ENCODE measurements around the gene SUMO1. TPM values are rescaled to one million over a fixed set of nuclear protein-coding genes. Genes with fewer than 3 reads are reported as not detected.

SUMO1 gene
- total and polyA plus RNA-seq, 7 experiments from 2014 or later, result 48.1 to 186 (median 66.3) TPM

GRCh38 chr2:202172439-202173211, 65.8 kb downstream of the SUMO1 start:
- Histone ChIP-seq H3K9me3 (ENCODE audit: control insufficient read depth in 2 of 3, low read length in 3 of 3) (no peaks in the 10 kb centered on the region), H3K4me3 (ENCODE audit: low read length) (no peak overlapping the region), H3K27ac (ENCODE audit: low read depth, low read length) (no peak overlapping the region), H3K27me3 (ENCODE audit: control insufficient read depth in 2 of 2, insufficient read depth in 2 of 2, low read length in 2 of 2) (no peaks in the 10 kb centered on the region), H3K4me1 (ENCODE audit: control insufficient read depth in 2 of 2, insufficient read depth in 2 of 2, low read length in 2 of 2) (no peaks in the 10 kb centered on the region), H3K36me3 (ENCODE audit: control insufficient read depth in 2 of 3, insufficient read depth in 3 of 3, low read length in 3 of 3) (no peaks in the 10 kb centered on the region)
- DNase-seq, result peak in 1 of 9 donors; percentile 53
- POLR2A ChIA-PET, result no interaction called here
- peaks cover 0 to 32% (median 11%) of the 10 kb centered on the region in 7 donors for H3K4me1 Mint-ChIP-seq
- intact Hi-C loops (cut with micrococcal nuclease), result loop anchor here in 1 of 2 donors (10.0 kb wide), 1 partner anchor 138 kb away; the partner anchor contains the start of gene FZD7
- CTCF ChIA-PET, result interaction anchor here (0.6 kb wide), 1 partner anchor 342 kb away, joined by 3 read pairs; no protein-coding TSS in a partner anchor
- peaks cover 0 to 3% (median 0%) of the 10 kb centered on the region in 11 donors for H3K9me3 Mint-ChIP-seq
- peak; percentile 32 for ATAC-seq
- H3K36me3 Mint-ChIP-seq, result no peaks in the 10 kb centered on the region
- peak overlapping the region in 1 of 9 donors; percentile 58 for H3K27ac Mint-ChIP-seq
- peak overlapping the region in 1 of 10 donors; percentile 63 for H3K4me3 Mint-ChIP-seq
- peaks cover 4 to 25% (median 19%) of the 10 kb centered on the region in 5 donors for H3K27me3 Mint-ChIP-seq

- Mint-ChIP-seq H3K27me3 (peaks cover 4 to 25% (median 19%) of the 10 kb centered on the region in 5 donors), H3K27ac (no peak overlapping the region), H3K4me1 (peaks cover 0 to 32% (median 11%) of the 10 kb centered on the region in 7 donors), H3K4me3 (peak overlapping the region in 7 of 10 donors; percentile 8 to 65 (median 46)), H3K36me3 (no peaks in the 10 kb centered on the region), H3K9me3 (no peaks in the 10 kb centered on the region)
- H3K27me3 ChIP-seq (ENCODE audit: control insufficient read depth in 2 of 2, insufficient read depth in 2 of 2, low read length in 2 of 2), result no peaks in the 10 kb centered on the region
- H3K4me1 ChIP-seq (ENCODE audit: control insufficient read depth in 2 of 2, insufficient read depth in 2 of 2, low read length in 2 of 2), result no peaks in the 10 kb centered on the region
- ChIA-PET POLR2A (no interaction called here), CTCF (interaction anchor here (0.6 kb wide), 1 partner anchor 232 kb away, joined by 4 read pairs; no protein-coding TSS in a partner anchor)
- DNase-seq, result peak in 2 of 9 donors; percentile 5 to 22
- no peak overlapping the region for H3K27ac ChIP-seq (ENCODE audit: low read depth, low read length)
- no peaks in the 10 kb centered on the region for H3K9me3 ChIP-seq (ENCODE audit: control insufficient read depth in 2 of 3, low read length in 3 of 3)
- intact Hi-C loops (cut with micrococcal nuclease), result loop anchor here in 1 of 2 donors (10.0 kb wide), 1 partner anchor 137 kb away; the partner anchor contains the start of gene FZD7
- H3K4me3 ChIP-seq (ENCODE audit: low read length), result no peak overlapping the region
- peak; percentile 32 for ATAC-seq
- no peaks in the 10 kb centered on the region for H3K36me3 ChIP-seq (ENCODE audit: control insufficient read depth in 2 of 3, insufficient read depth in 3 of 3, low read length in 3 of 3)
Measured at GRCh38 chr2:202171241-202171825, 67.1 kb downstream of the SUMO1 start.

- ATAC-seq (no peak), DNase-seq (no peak)
- Histone ChIP-seq H3K27me3 (ENCODE audit: control insufficient read depth in 2 of 2, insufficient read depth in 2 of 2, low read length in 2 of 2) (no peaks in the 10 kb centered on the region), H3K4me1 (ENCODE audit: control insufficient read depth in 2 of 2, insufficient read depth in 2 of 2, low read length in 2 of 2) (no peaks in the 10 kb centered on the region), H3K9me3 (ENCODE audit: control insufficient read depth in 2 of 3, low read length in 3 of 3) (no peaks in the 10 kb centered on the region), H3K4me3 (ENCODE audit: low read length) (no peak overlapping the region), H3K27ac (ENCODE audit: low read depth, low read length) (no peak overlapping the region), H3K36me3 (ENCODE audit: control insufficient read depth in 2 of 3, insufficient read depth in 3 of 3, low read length in 3 of 3) (no peaks in the 10 kb centered on the region)
- Mint-ChIP-seq H3K4me1 (peaks cover 0 to 32% (median 11%) of the 10 kb centered on the region in 7 donors), H3K4me3 (no peak overlapping the region), H3K27ac (no peak overlapping the region), H3K9me3 (no peaks in the 10 kb centered on the region), H3K27me3 (peaks cover 4 to 25% (median 19%) of the 10 kb centered on the region in 5 donors), H3K36me3 (no peaks in the 10 kb centered on the region)
- CTCF ChIA-PET, result no interaction called here
- intact Hi-C loops (cut with micrococcal nuclease), result loop anchor here in 1 of 2 donors (10.0 kb wide), 1 partner anchor 135 kb away; the partner anchor contains the start of gene FZD7
- POLR2A ChIA-PET, result no interaction called here
Measured at GRCh38 chr2:202169832-202170424, 68.5 kb downstream of the SUMO1 start.

GRCh38 chr2:202169131-202169530, 69.3 kb downstream of the SUMO1 start:
- no peaks in the 10 kb centered on the region for H3K9me3 Mint-ChIP-seq
- no peaks in the 10 kb centered on the region for H3K36me3 ChIP-seq (ENCODE audit: control insufficient read depth in 2 of 3, insufficient read depth in 3 of 3, low read length in 3 of 3)
- no peaks in the 10 kb centered on the region for H3K9me3 ChIP-seq (ENCODE audit: control insufficient read depth in 2 of 3, low read length in 3 of 3)
- H3K36me3 Mint-ChIP-seq, result no peaks in the 10 kb centered on the region
- no peak overlapping the region for H3K27ac ChIP-seq (ENCODE audit: low read depth, low read length)
- H3K4me3 ChIP-seq (ENCODE audit: low read length), result no peak overlapping the region
- peaks cover 0 to 31% (median 11%) of the 10 kb centered on the region in 7 donors for H3K4me1 Mint-ChIP-seq
- no peaks in the 10 kb centered on the region for H3K4me1 ChIP-seq (ENCODE audit: control insufficient read depth in 2 of 2, insufficient read depth in 2 of 2, low read length in 2 of 2)
- intact Hi-C loops (cut with micrococcal nuclease), result no loop called here
- POLR2A ChIA-PET, result no interaction called here
- H3K27me3 ChIP-seq (ENCODE audit: control insufficient read depth in 2 of 2, insufficient read depth in 2 of 2, low read length in 2 of 2), result no peaks in the 10 kb centered on the region
- ATAC-seq (no peak), DNase-seq (no peak)
- H3K27me3 Mint-ChIP-seq, result peaks cover 4 to 25% (median 19%) of the 10 kb centered on the region in 5 donors
- no peak overlapping the region for H3K27ac Mint-ChIP-seq
- CTCF ChIA-PET, result no interaction called here
- no peak overlapping the region for H3K4me3 Mint-ChIP-seq

- no peaks in the 10 kb centered on the region for H3K27me3 ChIP-seq (ENCODE audit: control insufficient read depth in 2 of 2, insufficient read depth in 2 of 2, low read length in 2 of 2)
- H3K4me1 ChIP-seq (ENCODE audit: control insufficient read depth in 2 of 2, insufficient read depth in 2 of 2, low read length in 2 of 2), result no peaks in the 10 kb centered on the region
- H3K27ac Mint-ChIP-seq, result no peak overlapping the region
- H3K36me3 Mint-ChIP-seq, result no peaks in the 10 kb centered on the region
- intact Hi-C loops (cut with micrococcal nuclease), result no loop called here
- no peak overlapping the region for H3K4me3 Mint-ChIP-seq
- H3K9me3 Mint-ChIP-seq, result no peaks in the 10 kb centered on the region
- no peaks in the 10 kb centered on the region for H3K9me3 ChIP-seq (ENCODE audit: control insufficient read depth in 2 of 3, low read length in 3 of 3)
- ChIA-PET POLR2A (no interaction called here), CTCF (interaction anchor here (1.2 kb wide), 1 partner anchor 305 kb away, joined by 3 read pairs; no protein-coding TSS in a partner anchor)
- H3K36me3 ChIP-seq (ENCODE audit: control insufficient read depth in 2 of 3, insufficient read depth in 3 of 3, low read length in 3 of 3), result no peaks in the 10 kb centered on the region
- H3K27ac ChIP-seq (ENCODE audit: low read depth, low read length), result no peak overlapping the region
- no peak for ATAC-seq
- peaks cover 0 to 9% (median 2%) of the 10 kb centered on the region in 7 donors for H3K4me1 Mint-ChIP-seq
- no peak for DNase-seq
- H3K4me3 ChIP-seq (ENCODE audit: low read length), result no peak overlapping the region
- H3K27me3 Mint-ChIP-seq, result peaks cover 2 to 13% (median 13%) of the 10 kb centered on the region in 5 donors
Measured at GRCh38 chr2:202165945-202166344, 72.5 kb downstream of the SUMO1 start.

DNA sequence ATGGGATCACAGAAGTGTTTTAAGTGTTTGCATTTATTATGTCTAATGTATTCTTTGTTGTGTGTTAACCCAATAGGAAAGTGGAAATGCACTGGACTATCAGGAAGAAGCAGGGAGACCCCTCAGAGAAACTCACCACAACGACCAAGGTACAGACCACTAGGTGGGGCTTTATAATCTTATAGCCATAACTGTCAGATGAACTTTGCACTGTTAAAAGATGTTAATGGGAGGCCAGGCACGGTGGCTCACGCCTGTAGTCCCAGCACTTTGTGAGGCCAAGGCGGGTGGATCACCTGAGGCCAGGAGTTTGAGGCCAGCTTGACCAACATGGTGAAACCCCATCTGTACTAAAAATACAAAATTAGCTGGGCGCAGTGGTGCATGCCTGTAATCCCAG, 73.2 kb downstream of the SUMO1 start:
- Mint-ChIP-seq H3K27me3 (peaks cover 0 to 6% (median 5%) of the 10 kb centered on the region in 5 donors), H3K4me3 (no peak overlapping the region), H3K9me3 (no peaks in the 10 kb centered on the region), H3K36me3 (no peaks in the 10 kb centered on the region), H3K27ac (no peak overlapping the region), H3K4me1 (peaks cover 0 to 4% (median 0%) of the 10 kb centered on the region in 7 donors)
- Histone ChIP-seq H3K36me3 (ENCODE audit: control insufficient read depth in 2 of 3, insufficient read depth in 3 of 3, low read length in 3 of 3) (no peaks in the 10 kb centered on the region), H3K9me3 (ENCODE audit: control insufficient read depth in 2 of 3, low read length in 3 of 3) (no peaks in the 10 kb centered on the region), H3K27ac (ENCODE audit: low read depth, low read length) (no peak overlapping the region), H3K4me1 (ENCODE audit: control insufficient read depth in 2 of 2, insufficient read depth in 2 of 2, low read length in 2 of 2) (no peaks in the 10 kb centered on the region), H3K27me3 (ENCODE audit: control insufficient read depth in 2 of 2, insufficient read depth in 2 of 2, low read length in 2 of 2) (no peaks in the 10 kb centered on the region), H3K4me3 (ENCODE audit: low read length) (no peak overlapping the region)
- intact Hi-C loops (cut with micrococcal nuclease), result no loop called here
- no peak for ATAC-seq
- ChIA-PET CTCF (no interaction called here), POLR2A (no interaction called here)
- no peak for DNase-seq
